ENCODE measurements around the gene GREB1. TPM values are rescaled to one million over a fixed set of nuclear protein-coding genes. Genes with fewer than 3 reads are reported as not detected.

Gene GREB1
- total and polyA plus RNA-seq, 2 experiments from 2014 or later = 5.7 to 6.4 TPM

DNA sequence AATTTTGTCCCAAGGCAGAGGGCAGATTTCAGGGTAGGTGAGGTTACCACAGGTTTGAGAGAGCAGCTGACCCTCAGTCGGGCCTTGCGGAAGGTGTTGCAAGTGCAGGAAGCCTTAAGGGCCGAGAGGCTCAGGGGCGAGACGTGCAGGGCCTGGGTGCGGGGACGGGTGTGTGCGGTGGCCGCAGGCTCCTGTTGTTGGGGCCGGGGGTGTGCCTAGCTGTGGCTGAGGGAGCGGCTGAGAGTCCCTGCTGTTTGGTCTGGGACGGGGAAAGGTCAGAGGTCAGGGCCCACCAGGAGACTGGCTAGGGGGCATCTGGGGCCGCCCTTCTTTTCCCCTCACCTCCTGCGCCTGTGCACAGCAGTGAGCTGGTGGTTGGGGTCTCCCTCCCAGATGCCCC, 83.7 kb downstream of the GREB1 start:
- Histone ChIP-seq H3K36me3 (replicated peaks; ENCODE audit: insufficient read depth, low read depth) (no peaks in the 10 kb centered on the region), H3K4me2 (no peak overlapping the region), H4K20me1 (ENCODE audit: insufficient read depth, poor library complexity, severe bottlenecking) (no peaks in the 10 kb centered on the region), H3K4me3 (no peak overlapping the region), H3K79me2 (no peaks in the 10 kb centered on the region), H3K9me3 (ENCODE audit: low read depth) (no peaks in the 10 kb centered on the region), H3K27me3 (no peaks in the 10 kb centered on the region), H3K4me1 (ENCODE audit: insufficient read depth) (no peaks in the 10 kb centered on the region), H3K9me2 (replicated peaks; ENCODE audit: insufficient read depth) (no peaks in the 10 kb centered on the region), H3K27ac (no peak overlapping the region), H2AFZ (no peak overlapping the region)
- DNase-seq (ENCODE audit: low spot score) = no peak
- 95% methylated on average over 14 of the region's 14 CpGs for WGBS (ENCODE audit: low lambda C conversion rate, missing lambda C conversion rate)
- no peak for TF ChIP-seq EZH2phosphoT487 (IDR thresholded peaks at IDR 0.05; ENCODE audit: low read depth, severe bottlenecking, unreplicated experiment)
- TF ChIP-seq EZH2 (IDR thresholded peaks at IDR 0.05; ENCODE audit: borderline replicate concordance) = no peak
- no peak for TF ChIP-seq CTCF (IDR thresholded peaks at IDR 0.05; ENCODE audit: poor library complexity)

GRCh38 chr2:11617984-11618707, 84.3 kb downstream of the GREB1 start:
- DNase-seq (ENCODE audit: low spot score) = no peak
- 94% methylated on average over 25 of the region's 33 CpGs for WGBS (ENCODE audit: low lambda C conversion rate, missing lambda C conversion rate)
- no peaks in the 10 kb centered on the region for H3K27me3 ChIP-seq
- no peak overlapping the region for H2AFZ ChIP-seq
- no peak overlapping the region for H3K27ac ChIP-seq
- H3K4me3 ChIP-seq = no peak overlapping the region
- H3K79me2 ChIP-seq = no peaks in the 10 kb centered on the region
- no peaks in the 10 kb centered on the region for H3K4me1 ChIP-seq (ENCODE audit: insufficient read depth)
- H3K36me3 ChIP-seq (replicated peaks; ENCODE audit: insufficient read depth, low read depth) = no peaks in the 10 kb centered on the region
- no peaks in the 10 kb centered on the region for H3K9me3 ChIP-seq (ENCODE audit: low read depth)
- no peak overlapping the region for H3K4me2 ChIP-seq
- no peaks in the 10 kb centered on the region for H4K20me1 ChIP-seq (ENCODE audit: insufficient read depth, poor library complexity, severe bottlenecking)
- TF ChIP-seq EZH2 (IDR thresholded peaks at IDR 0.05; ENCODE audit: borderline replicate concordance) (no peak), EZH2phosphoT487 (IDR thresholded peaks at IDR 0.05; ENCODE audit: low read depth, severe bottlenecking, unreplicated experiment) (no peak), CTCF (IDR thresholded peaks at IDR 0.05; ENCODE audit: poor library complexity) (no peak)
- no peaks in the 10 kb centered on the region for H3K9me2 ChIP-seq (replicated peaks; ENCODE audit: insufficient read depth)

DNA sequence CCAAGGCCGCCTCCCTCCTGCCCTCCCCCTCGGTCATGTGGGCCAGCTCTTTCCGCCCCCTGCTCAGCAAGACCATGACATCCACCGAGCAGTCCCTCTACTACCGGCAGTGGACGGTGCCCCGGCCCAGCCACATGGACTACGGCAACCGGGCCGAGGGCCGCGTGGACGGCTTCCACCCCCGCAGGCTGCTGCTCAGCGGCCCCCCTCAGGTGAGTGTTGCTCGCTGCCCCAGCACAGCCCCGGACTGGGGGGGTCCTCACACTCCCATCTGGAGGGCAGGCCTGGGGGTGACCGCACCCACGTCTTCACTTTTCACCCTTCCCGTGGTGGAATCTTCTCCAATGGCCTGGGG, 84.8 kb downstream of the GREB1 start:
- WGBS (ENCODE audit: low lambda C conversion rate, missing lambda C conversion rate) = 97% methylated on average over 17 of the region's 20 CpGs
- no peak overlapping the region for H3K4me2 ChIP-seq
- no peak overlapping the region for H3K27ac ChIP-seq
- H3K27me3 ChIP-seq = no peaks in the 10 kb centered on the region
- H3K4me3 ChIP-seq = no peak overlapping the region
- H3K9me2 ChIP-seq (replicated peaks; ENCODE audit: insufficient read depth) = no peaks in the 10 kb centered on the region
- H2AFZ ChIP-seq = no peak overlapping the region
- H4K20me1 ChIP-seq (ENCODE audit: insufficient read depth, poor library complexity, severe bottlenecking) = no peaks in the 10 kb centered on the region
- TF ChIP-seq CTCF (IDR thresholded peaks at IDR 0.05; ENCODE audit: poor library complexity) (no peak), EZH2phosphoT487 (IDR thresholded peaks at IDR 0.05; ENCODE audit: low read depth, severe bottlenecking, unreplicated experiment) (no peak), EZH2 (IDR thresholded peaks at IDR 0.05; ENCODE audit: borderline replicate concordance) (no peak)
- no peaks in the 10 kb centered on the region for H3K4me1 ChIP-seq (ENCODE audit: insufficient read depth)
- DNase-seq (ENCODE audit: low spot score) = no peak
- no peaks in the 10 kb centered on the region for H3K79me2 ChIP-seq
- H3K9me3 ChIP-seq (ENCODE audit: low read depth) = no peaks in the 10 kb centered on the region
- no peaks in the 10 kb centered on the region for H3K36me3 ChIP-seq (replicated peaks; ENCODE audit: insufficient read depth, low read depth)

All from hepatocyte (in vitro differentiated cells).